NB4 (cell line): Measurements from ENCODE around the gene UNK.

Source experiments
- POLR2A ChIP-seq: IDR thresholded peaks from 2 replicates; pipeline ENCODE4 v1.6.1; 2011; ENCODE audit warnings: mild to moderate bottlenecking; ENCODE audit not compliant: insufficient read length; ENCODE audit errors: extremely low read depth
- TF ChIP-seq, protein P1 (sequence below): IDR thresholded peaks from one replicate; pipeline ENCODE4 v1.5.1; 2012; ENCODE audit warnings: low read depth, low read length

DNA sequence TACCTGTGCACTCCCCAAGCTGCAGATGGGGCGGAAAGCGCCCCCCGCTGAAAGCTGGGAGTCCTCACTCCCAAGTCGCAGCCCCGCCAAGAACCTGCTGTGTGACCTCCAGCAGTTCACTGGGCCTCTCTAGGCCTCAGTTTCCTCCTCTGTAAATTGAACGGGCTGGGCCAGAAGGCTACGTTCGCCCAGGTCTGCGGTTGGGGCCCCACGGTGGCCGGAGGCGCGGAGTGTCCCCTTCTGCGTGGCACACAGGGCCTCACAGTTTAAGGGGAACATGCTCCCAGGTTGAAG, 20.2 kb upstream of the UNK start:
- TF ChIP-seq POLR2A, result no peak
- TF ChIP-seq, protein P1, sequence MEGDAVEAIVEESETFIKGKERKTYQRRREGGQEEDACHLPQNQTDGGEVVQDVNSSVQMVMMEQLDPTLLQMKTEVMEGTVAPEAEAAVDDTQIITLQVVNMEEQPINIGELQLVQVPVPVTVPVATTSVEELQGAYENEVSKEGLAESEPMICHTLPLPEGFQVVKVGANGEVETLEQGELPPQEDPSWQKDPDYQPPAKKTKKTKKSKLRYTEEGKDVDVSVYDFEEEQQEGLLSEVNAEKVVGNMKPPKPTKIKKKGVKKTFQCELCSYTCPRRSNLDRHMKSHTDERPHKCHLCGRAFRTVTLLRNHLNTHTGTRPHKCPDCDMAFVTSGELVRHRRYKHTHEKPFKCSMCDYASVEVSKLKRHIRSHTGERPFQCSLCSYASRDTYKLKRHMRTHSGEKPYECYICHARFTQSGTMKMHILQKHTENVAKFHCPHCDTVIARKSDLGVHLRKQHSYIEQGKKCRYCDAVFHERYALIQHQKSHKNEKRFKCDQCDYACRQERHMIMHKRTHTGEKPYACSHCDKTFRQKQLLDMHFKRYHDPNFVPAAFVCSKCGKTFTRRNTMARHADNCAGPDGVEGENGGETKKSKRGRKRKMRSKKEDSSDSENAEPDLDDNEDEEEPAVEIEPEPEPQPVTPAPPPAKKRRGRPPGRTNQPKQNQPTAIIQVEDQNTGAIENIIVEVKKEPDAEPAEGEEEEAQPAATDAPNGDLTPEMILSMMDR, result no peak
